ENCODE measurements around the gene PAK6.

The PAK6 gene

DNA sequence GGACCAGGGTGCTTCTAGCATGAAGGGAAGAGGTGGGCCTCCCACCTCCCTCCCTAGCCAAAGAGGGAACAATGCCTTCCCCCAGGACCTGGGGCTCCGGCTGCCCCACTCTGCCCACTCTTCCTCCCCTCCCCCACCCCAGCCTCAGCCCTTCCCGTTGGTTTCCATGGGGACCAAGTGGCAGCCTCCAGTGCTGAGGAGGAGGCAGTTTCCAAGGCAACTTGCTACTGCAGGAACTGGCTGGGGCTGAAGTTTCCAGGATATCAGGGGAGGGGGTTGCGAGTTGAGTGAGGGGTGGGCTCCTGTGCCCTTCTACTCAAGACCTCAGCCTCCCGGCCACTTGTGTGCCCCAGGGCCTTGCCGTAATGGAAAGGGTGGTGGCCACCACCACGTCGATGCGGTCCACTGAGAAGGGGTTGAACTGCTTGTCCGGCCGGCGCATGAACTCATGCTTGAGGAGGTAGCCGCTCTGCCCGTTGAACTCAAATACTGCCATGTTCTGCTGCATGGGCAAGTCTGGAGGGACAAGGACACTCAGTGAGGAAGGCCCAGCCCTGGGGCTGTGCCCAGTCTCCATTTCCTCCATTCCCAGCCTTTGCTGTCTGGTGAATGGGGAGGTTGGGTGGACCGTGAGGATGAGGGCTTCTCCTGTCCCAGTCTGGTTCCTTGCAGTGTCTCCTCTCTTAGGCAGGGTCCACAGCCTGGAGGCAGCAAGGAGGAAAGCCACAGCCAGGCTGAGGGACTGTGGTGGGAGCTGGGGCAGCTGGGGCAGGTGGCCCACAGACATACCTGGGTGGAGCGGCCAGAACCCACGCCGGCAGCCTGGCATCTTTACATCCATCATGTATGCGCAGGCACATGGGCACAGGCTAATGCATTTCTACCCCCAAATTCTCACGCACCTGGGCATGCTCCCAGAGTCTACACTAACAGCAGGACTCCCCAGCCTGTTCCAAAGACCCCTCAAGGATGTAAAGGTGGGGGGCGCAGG lies 55.3 kb downstream of the PAK6 start:
- no peak for DNase-seq

GRCh38 chr15:40295297-40295696 lies 56.4 kb downstream of the PAK6 start:
- DNase-seq, result no peak

DNA sequence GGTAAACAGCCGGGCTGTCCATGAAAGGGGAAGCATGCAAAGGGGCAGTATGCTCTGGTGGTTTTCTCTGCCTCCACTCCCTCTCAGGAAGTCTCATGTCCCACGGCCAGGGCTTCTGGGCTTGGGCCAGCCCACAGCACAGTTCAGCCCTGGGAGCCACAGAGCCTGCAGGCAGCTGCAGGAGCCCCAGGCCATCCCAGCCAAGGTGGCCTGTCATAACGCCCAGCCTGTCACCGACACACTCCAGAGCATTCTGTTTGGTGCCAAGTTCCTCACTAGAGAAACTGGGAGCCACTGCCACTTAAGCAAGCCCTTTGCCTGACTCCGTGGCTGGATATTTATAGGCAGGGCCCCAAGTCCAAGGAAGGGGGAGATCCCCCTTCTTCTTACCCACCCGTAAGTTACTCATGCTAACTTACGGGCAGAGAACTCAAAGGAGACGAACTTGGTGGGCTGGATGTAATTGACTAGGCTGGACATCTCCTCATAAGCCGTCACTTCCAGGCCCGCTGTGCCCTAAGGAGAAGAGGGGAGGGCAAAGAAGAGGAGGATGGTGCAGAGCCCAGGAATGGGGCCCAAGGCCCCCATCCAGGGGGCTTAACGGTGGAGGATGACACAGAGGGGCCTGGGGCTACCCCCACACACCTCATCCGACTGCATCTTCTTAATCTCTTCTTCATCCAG lies 57.2 kb downstream of the PAK6 start:
- DNase-seq, result no peak

DNA sequence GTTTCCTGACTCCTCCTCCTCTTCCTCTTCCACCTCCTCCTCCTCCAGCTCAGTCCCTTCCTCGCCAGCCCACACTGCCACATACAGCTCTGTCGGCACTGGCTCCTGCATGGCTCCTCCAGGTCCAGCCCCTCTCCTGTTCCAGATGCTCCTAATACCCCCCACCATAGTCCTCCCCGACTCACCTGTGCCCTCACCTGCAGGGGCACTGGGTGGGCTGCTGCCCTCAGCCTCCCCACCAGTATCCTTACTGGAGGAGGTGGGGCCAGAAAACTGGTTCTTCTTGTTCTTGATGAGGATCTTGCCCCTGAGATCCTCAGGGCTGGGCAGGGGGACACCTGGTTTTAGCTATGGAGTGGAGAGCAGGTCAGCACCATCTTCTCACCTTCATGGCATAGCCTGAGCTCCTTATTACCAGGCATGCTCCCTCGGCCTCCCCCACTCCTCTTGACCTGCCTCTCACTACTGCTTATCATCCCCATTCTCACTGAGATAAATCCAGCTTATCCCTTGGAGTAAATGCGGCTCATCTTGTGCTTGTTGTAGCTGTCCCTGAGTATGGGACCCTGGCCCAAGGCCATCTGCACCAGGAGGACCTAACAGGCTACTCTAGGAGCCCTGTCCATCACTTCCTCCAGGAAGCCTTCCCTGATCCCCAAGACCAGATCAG lies 57.8 kb downstream of the PAK6 start:
- no peak for DNase-seq

GRCh38 chr15:40297356-40297755 lies 58.5 kb downstream of the PAK6 start:
- DNase-seq, result no peak

DNA sequence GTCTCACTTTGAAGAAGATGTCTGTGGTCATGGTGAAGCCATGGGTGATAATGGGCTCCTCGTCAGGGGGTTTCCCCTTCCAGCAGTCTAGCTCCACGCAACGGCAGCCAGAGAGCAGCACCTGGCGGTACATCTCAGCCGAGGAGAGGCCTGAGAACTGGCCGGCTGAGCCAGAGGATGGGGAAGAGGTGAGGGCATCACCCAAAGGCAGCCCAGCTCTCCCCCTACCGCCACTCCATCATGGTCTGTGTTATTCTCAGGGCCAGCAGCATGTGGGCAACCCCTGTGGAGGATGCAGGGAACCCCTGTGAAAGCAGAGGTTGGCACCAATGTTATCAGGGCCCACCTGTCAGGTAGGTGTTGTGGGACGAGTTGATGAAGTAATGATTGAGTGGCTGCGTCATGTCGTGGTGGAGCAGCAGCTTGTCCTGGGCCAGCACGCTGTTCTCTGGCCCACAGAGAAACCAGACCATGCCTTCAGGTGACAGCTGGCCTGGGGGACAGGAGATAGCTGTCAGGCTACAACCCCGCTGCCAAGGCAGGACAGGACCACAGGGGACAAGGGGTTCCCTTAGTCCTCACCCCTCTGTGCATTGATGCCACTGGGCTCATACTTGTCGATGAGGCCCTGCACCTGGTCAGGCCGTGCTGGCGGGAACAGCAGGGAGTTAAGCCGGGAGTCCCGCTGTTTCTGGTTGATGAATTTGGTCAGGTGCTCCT lies 59.5 kb downstream of the PAK6 start:
- no peak for DNase-seq

GRCh38 chr15:40300367-40300766 lies 61.5 kb downstream of the PAK6 start:
- DNase-seq, result no peak

GRCh38 chr15:40300771-40301170 lies 61.9 kb downstream of the PAK6 start:
- no peak for DNase-seq

GRCh38 chr15:40301467-40302179 lies 62.8 kb downstream of the PAK6 start:
- DNase-seq, result no peak

GRCh38 chr15:40302288-40302886 lies 63.5 kb downstream of the PAK6 start:
- no peak for DNase-seq

DNA sequence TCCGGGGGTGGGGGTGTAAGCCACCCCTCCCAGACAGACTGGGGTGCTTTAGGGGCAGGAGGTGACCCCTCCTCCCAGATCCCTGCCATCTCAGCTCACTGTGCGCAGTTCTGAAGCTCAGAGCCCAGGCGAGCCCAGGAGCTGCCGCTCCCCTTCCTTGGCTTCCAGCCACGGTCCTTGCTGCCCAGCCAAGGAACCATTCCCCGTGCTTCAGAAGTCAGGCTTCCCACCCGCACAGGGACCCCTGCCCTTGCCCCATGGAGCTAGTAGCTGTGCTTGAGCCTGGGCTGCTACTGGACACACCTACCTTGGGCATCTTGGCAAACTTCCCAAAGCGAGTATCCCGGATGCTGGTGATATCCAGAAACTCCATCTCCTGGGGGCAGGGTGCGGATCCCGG lies 64.1 kb downstream of the PAK6 start:
- no peak for DNase-seq

GRCh38 chr15:40303576-40303975 lies 64.7 kb downstream of the PAK6 start:
- DNase-seq, result no peak

GRCh38 chr15:40305281-40305680 lies 66.4 kb downstream of the PAK6 start:
- DNase-seq, result no peak

- peak in 1 of 2 donors; percentile 17 for DNase-seq
Measured at GRCh38 chr15:40306371-40306770, 67.5 kb downstream of the PAK6 start.

DNA sequence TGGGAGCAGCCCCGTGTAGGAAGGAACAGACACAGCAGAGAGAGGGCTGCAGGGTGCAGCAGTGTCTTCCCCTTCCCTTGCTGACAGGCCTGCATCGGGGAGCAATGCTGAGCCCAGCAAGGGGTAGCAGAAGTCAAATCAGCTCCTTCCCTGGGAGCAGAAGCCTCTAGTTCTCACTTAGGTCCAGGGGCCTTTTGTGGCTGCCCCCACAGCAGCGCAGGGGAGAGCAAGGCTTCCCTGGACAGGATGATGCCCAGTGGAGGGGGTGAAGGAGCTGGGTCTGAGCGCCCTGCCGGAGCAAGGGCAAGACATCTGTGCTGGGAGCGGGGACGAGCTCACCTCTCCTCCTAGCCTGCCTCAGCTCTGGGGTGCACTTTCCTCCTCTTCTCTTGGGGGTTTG lies 68.0 kb downstream of the PAK6 start:
- no peak for DNase-seq

DNA sequence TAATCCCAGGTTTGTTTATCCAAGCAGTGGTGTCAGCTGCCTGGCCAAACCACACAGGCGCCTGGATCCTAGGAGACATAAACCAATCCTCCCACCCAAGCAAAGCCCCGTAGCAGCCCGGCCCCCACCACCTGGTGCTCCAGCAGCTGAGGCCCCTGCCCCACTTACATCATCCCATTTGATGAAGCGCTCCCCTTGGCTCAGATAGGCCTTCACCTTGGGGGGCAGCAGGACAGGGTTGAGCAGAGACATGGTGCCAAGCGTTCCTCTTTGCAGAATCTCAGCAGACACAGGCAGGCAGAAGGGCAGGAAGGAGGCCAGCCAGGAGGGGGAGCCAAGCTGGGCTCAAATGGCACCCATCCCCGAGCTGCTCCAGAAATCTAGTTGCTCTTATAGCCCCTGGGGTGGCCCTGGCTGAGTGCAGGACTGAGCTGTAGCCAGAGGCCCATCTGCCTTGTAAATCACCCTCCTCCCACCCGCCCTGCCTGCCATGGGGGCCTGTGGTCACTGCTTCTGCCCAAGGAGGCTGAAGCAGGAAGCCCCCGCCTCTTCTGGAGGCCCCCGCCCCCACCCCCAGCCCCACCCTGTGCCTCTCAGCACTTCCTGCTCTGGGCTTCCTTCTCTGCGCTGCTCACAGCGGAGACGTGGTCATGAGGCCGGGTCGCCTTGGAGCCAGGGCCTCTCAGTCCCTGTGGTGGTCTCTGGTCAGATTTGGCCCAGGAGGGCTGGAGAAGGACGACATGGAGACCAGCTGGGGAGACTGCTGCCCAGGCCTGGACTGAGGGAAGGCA lies 68.8 kb downstream of the PAK6 start, which contains the start of gene PLCB2:
TSS of gene PLCB2 (minus strand) at position 515 of the 791 bp plus-strand sequence. CDS start at position 252, 263 bp downstream.
- peak; percentile 69 to 74 for DNase-seq

GRCh38 chr15:40309344-40309862 lies 70.5 kb downstream of the PAK6 start:
- no peak for DNase-seq

DNA sequence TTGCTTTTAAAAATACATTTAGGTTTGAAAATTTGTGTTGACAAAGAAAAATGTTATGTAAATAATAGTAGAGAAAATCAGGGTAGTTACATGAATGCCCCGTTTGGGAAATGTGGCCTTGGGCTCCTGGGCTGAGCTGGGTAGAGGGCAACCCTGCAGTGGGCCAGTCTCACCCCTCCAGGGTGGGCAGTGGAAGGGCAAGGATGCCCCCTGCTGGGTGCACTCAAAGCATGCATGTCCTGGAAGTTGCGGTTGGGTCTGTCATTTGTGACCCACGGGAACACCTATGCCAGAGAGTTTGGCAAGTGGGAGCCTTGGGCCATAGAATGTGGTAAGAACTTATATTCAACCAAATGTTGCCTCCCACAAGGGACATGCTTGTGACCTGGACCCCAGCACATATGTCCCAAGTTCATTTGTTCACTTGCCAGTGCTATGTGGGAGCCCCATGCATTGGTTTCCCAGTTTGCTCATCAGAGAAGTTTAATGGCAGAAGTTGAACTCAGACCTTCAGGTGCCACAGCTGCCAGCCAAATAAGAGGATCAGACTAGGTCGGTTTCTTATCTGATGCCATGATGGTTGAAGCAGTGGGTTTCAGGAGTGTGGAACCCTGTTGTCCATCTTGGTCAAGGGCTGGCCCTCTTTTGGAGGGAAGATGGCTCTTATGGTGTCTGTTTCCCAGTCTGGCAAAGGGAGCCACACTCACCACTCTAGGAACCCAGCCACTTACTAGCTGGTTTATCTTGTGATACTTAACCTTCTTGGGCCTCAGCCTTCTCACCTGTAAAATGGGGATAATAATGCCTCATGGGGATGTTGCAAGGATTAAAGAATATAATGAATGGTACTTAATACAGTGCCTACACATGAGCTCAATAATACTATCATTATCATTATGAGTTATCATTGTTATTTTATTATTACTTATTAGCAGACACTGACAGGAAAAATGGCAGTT lies 71.4 kb downstream of the PAK6 start:
- DNase-seq, result peak; percentile 68 to 71

- no peak for DNase-seq
Measured at GRCh38 chr15:40310993-40311392, 72.1 kb downstream of the PAK6 start.
